AG04450 (cell line): ENCODE results near the gene ZNF394. TPM values are rescaled to one million over a fixed set of nuclear protein-coding genes. Genes with fewer than 3 reads are reported as not detected.

ENCODE experiments used
- CTCF ChIA-PET: fragments of 300-600, 350-600 bp; formaldehyde crosslinking; extraction: SDS; loops from one replicate; lab custom pipeline; 2022; ENCODE audit warnings: antibody characterized with exemption, inconsistent platforms; lab: Charles Lee
- POLR2A ChIA-PET: fragments of 350-600 bp; formaldehyde crosslinking; extraction: SDS; loops from one replicate; lab custom pipeline; 2021; ENCODE audit warnings: antibody characterized with exemption, inconsistent platforms; lab: Yijun Ruan, JAX
- DNase-seq: peaks from one replicate; pipeline ENCODE4 v3.0.0-alpha.2; 2011; ENCODE audit warnings: low read depth, low spot score
- H3K27ac ChIP-seq: one replicate; pipeline ENCODE4 v1.5.1; 2012; ENCODE audit warnings: low read depth, low read length, control low read depth
- H3K27me3 ChIP-seq: one replicate; pipeline ENCODE4 v1.6.0; 2012; ENCODE audit warnings: low read length; ENCODE audit not compliant: control insufficient read depth, insufficient read depth
- H3K4me3 ChIP-seq: 2 replicates; pipeline ENCODE4 v1.5.1; 2011; ENCODE audit warnings: mild to moderate bottlenecking, low read depth, low read length, control low read depth
- H3K9me3 ChIP-seq: 2 replicates; pipeline ENCODE4 v1.5.1; 2012; ENCODE audit warnings: low read length; ENCODE audit not compliant: control insufficient read depth, insufficient read depth
- polyA plus RNA-seq: library from polyadenylated mRNA; depleted of rRNA; stranded (reverse); fragments of >200 nt; gene quantifications from 2 replicates; pipeline ENCODE4 v1.2.3, GENCODE V29; 2011
- TF ChIP-seq, protein P1 (sequence below): IDR thresholded peaks from 2 replicates; pipeline ENCODE4 v1.5.1; 2011; ENCODE audit warnings: low read depth, low read length, control low read depth, inconsistent platforms

ZNF394 gene
- polyA plus RNA-seq, 1 experiment, result 9.4 TPM

DNA sequence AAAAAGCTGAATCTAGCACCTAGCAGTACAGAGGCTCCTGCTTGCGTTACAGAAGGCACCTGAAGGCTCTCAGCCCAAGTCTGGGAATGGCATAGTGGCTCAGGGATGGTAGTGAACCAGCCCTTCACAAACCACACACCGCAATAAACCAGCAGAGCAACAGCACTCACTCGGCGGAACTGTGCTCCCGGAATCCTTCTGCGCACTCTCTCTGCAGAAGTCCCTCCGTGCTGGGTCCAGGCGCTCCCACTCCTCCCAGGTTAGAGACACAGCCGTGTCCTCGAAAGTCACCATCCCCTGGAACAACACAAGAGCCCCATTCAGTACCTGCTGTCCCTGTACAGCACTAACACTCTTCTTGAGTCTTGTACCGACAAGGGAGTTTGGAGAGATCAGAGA, 1.5 kb downstream of the ZNF394 start:
- H3K4me3 ChIP-seq, result peak overlapping the region; percentile 97
- H3K9me3 ChIP-seq, result peaks cover 31% of the 10 kb centered on the region
- ChIA-PET POLR2A (no interaction called here), CTCF (no interaction called here)
- TF ChIP-seq, protein P1, sequence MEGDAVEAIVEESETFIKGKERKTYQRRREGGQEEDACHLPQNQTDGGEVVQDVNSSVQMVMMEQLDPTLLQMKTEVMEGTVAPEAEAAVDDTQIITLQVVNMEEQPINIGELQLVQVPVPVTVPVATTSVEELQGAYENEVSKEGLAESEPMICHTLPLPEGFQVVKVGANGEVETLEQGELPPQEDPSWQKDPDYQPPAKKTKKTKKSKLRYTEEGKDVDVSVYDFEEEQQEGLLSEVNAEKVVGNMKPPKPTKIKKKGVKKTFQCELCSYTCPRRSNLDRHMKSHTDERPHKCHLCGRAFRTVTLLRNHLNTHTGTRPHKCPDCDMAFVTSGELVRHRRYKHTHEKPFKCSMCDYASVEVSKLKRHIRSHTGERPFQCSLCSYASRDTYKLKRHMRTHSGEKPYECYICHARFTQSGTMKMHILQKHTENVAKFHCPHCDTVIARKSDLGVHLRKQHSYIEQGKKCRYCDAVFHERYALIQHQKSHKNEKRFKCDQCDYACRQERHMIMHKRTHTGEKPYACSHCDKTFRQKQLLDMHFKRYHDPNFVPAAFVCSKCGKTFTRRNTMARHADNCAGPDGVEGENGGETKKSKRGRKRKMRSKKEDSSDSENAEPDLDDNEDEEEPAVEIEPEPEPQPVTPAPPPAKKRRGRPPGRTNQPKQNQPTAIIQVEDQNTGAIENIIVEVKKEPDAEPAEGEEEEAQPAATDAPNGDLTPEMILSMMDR, result no peak
- H3K27ac ChIP-seq, result no peak overlapping the region
- DNase-seq, result no peak
- H3K27me3 ChIP-seq, result no peaks in the 10 kb centered on the region

DNA sequence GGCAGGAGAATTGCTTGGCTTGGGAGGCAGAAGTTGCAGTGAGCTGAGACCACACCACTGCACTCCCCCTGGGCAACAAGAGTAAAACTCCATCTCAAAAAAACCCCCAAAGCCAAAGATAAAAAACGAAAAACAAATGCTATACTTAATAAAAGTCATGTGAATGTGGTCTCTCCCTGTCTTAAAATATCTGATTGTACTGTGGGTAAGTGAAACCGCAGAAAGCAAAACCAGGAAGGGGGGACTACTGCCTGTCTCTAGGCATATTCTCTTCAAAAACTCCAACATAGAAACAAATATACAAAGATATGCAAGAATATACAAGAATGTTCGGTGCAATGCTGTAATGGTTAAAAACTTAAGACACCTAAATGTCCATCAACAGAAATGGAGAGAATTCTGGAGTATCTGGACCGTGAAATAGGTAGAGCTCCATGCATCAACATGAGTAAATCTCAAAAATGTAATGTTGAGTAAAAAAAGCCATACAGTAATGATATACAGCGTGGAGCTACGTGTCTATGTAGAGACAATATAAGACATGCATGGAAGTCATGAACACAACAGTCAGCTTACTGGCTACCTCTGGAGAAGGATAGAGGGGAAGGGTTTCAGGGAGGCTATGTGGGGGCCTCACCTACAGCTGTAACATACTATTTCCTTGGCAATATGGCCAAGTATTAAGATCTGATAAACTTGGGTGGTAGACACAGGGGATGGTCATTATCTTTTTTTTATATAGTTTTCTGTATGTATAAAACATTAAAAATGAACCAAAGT, 2.1 kb downstream of the ZNF394 start:
- no peaks in the 10 kb centered on the region for H3K27me3 ChIP-seq
- ChIA-PET CTCF (no interaction called here), POLR2A (no interaction called here)
- peak overlapping the region; percentile 97 for H3K4me3 ChIP-seq
- no peak overlapping the region for H3K27ac ChIP-seq
- peaks cover 37% of the 10 kb centered on the region for H3K9me3 ChIP-seq
- TF ChIP-seq, protein P1, result no peak
- DNase-seq, result no peak

DNA sequence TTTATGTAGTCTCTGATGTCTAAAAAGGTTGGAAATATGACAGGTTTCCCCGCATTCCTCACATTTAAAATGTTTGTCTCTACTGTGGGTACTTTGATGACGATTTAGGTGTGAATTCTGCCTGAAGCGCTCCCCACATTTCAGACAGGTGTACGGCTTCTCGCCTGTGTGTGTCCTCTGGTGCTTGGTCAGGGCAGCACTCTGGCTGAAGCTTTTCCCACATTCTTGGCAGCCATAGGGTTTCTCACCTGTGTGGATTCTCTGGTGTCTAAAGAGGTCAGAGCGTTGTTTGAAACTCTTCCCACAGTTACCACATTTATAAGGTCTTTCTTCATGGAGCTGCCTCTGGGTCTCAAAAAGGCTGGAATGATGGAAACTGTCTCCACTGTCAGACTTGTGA, 6.3 kb downstream of the ZNF394 start:
- DNase-seq, result no peak
- CTCF ChIA-PET, result no interaction called here

DNA sequence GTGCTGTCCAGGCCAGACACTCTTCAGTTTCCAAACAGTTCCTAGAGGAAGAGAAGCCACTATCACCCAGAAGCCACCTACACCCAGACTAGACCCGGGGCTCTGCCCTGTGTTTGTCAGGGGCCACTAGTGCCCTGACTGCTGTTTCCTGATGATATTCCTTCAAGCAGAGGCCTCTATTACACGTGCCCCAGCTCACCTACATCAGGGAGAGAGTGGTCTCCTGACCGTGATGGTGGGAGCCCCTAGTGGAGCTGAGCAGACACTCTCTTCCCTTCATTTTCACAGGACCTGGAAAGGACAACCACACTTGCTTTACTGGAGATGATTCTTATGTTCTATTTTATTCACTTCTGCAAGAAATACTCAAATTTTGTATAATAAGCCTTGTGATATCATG, 9.2 kb downstream of the ZNF394 start:
- TF ChIP-seq, protein P1, result no peak
- ChIA-PET CTCF (interaction anchor here (0.6 kb wide), 1 partner anchor 386 kb away, joined by 3 read pairs; the partner anchor contains the start of gene OR2AE1), POLR2A (interaction anchor here (1.2 kb wide), 1 partner anchor 67 kb away, joined by 3 read pairs; no protein-coding TSS in a partner anchor)
- no peak for DNase-seq
- Histone ChIP-seq H3K27me3 (no peaks in the 10 kb centered on the region), H3K4me3 (no peak overlapping the region), H3K27ac (no peak overlapping the region), H3K9me3 (peaks cover 38% of the 10 kb centered on the region)

More for the DNA sequence above, 6.3 kb downstream of the ZNF394 start:
- Histone ChIP-seq H3K4me3 (no peak overlapping the region), H3K27me3 (no peaks in the 10 kb centered on the region), H3K9me3 (peaks cover 46% of the 10 kb centered on the region), H3K27ac (no peak overlapping the region)
- TF ChIP-seq, protein P1, result no peak
- POLR2A ChIA-PET, result no interaction called here

DNA sequence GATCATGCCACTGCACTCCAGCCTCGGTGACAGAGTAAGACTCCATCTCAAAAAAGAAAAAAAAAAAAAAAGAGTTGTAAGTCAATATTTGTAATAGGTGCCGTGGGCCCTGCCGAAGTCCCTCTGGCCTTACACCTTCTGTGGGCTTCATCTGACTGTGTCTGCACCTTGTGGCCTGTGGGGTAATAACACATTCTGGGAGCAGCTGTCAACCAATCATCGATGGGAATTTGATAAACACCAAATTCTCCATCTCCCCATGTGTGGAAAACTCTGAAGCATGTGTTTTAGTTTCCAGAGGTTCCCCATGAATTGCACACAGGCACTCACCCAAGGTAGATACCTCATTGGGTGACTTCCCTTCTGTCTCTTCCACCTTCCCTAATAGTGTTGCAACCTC, 10.8 kb downstream of the ZNF394 start:
- H3K9me3 ChIP-seq, result peaks cover 22% of the 10 kb centered on the region
- no peak overlapping the region for H3K4me3 ChIP-seq
- ChIA-PET CTCF (no interaction called here), POLR2A (no interaction called here)
- no peak for DNase-seq
- H3K27me3 ChIP-seq, result no peaks in the 10 kb centered on the region
- no peak overlapping the region for H3K27ac ChIP-seq
- TF ChIP-seq, protein P1, result no peak
